Activated T-cell treated with anti-CD3 and anti-CD28 coated beads, Interleukin-2, amount 50 U/mL, for 48 hours (primary cell): ENCODE measurements around the gene FAM216B.
"Not testable (repeated sequence)": the region's sequence is repeated elsewhere in the genome, so short reads cannot be mapped to it uniquely, and the experiment has no call there.

Experiments
- DNase-seq, 2 experiments: peaks; one replicate each; pipeline ENCODE4 v3.0.0-alpha.2; 2020

Gene FAM216B

DNA sequence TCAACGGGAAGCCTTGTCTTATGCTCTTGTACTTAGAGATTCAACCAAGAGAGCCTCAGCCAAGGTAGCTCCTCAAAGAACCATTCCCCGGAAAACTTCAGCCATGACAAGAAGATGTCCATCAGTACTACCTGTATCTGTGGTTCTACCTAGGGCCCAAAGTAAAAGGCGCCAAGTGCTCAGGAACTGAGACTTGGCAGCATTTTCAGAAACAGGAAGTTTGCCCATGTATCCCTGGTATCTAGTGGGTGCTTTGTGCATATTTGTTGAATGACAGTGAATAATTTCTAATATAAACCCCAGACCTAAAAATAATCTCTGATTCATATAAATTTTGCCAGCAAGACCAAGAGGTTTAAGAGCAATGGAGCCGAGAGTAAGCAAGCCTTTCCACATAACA is 7.2 kb downstream of the FAM216B start:
- DNase-seq = no peak

- no peak for DNase-seq
Measured at GRCh38 chr13:42792154-42792553, 10.8 kb downstream of the FAM216B start.

GRCh38 chr13:42794577-42795275 is 13.3 kb downstream of the FAM216B start:
- no peak for DNase-seq

DNA sequence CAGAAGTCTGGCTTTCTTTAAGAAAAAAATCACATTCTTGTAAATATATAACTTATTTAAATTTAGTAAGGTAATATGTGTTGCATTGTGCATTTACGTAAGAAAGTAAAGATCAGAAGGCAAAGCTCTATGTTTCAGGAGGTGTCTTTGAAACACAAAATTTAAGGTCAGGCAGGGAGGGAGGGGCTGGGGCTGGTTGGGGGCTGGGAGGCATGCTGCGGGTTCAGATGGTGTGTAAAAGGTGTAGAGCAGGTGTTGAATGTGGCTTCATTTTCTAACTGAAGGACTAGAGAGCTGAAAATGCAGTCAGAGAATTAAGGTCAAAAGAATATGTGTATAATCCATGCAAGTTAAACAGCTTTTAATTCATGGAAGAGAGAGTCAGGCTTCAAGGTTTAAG is 14.3 kb downstream of the FAM216B start:
- DNase-seq = no peak

DNA sequence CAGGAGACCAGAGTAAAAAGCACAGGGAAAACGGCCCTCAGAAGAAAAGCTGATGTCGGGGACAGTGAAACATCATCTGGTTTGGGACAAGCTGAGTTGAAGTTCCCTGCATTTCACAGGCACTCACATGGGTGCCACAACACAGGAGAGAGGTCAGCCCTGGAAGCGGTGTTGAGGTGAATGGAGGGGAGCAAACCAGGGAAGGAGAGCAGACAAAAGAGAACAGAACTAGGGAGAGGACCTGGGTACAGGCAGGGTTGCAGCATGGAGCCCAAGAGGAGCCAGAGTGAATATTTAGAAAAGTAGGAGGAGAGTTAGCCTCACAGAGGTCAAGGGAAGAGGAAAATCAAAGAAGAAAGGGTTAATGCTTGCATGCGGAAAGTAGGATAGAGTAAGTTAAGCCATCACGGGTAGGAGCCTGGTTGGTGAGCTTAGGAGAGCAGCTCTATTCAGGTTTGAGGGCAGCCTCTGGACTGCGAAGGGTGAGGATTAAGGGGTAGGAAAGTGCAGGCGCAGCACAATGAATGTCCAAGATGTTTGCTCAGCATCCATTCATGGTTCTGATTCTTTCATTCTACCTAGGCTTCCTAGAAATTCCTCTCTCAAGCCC is 15.5 kb downstream of the FAM216B start:
- DNase-seq = no peak

DNA sequence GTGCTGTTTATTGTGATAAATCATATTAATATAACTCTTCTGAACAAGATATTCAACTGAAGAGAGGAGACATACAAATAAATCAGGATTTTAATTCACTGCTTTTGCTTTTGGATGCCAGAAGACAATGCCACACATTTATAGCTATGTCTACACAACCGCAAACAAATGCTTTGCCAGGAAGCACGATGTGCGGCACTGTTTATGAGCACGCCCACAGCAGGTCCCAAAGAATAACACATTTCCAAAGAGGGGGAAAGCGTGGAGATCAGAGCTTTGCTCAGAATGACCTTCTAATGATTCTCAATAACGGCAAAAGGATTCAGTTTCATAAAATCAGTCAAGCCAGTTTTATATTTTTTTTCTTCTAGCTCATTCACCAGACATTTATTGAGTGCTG is 16.7 kb downstream of the FAM216B start:
- DNase-seq = no peak

GRCh38 chr13:42800109-42800643 is 18.8 kb downstream of the FAM216B start:
- no peak for DNase-seq

DNA sequence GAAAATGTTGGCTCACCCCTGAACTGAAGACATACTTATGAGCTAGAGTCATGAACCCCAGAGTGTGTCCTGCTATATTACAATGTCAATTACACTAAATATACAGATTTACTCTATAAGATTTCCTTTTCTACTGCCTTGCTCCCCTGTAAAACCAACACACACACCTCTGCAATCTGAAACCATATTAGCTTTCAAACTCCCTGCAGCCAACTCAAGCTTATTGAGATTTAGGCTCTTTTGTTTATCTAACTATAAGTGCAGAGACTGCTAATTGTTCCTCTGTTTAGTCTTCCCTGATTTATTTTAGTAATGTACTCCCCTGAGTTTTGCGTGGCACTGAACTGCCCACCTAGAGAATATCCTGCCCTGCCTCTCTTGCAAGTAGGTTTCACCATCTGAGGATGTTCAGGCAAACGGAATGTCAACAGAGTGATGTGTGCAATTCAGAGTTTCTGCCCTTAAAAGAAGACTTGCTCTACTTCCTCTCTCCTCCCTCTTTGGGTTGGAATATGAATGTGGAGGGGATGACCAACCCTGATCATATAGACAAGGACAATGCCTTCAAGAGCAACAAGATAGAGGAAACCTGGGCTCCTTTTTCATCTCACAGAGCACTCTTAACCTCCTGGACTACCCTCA is 22.3 kb downstream of the FAM216B start:
- DNase-seq = no peak

DNA sequence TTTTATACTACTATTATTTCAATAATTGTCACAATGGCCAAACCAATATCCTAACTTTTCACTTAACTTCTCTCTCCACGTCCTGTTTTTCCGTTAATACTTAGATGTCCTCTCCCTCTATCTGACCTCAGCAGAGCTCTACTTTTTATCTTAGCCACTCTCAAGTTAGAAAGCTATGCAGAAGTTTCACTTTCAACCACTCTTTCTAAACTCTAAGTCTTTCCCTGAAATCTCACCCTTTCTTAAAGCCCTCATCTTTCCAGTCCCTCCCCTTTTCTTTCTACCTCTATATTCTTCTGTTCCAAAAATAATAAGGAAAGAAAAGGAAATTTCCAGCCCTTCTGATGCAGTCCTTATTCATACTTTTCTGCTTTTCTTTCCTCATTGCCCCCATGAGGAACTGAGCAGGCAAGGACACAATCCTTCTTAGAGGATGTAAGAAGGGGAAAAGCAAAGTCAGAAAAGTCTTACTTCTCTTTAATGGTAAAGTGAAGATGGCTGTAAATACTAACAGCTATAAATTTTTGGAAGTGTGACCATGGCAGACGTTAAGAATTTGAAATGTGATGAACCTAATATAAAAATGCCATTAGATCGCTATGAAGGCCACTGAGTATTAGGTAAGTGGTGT is 23.0 kb downstream of the FAM216B start:
- DNase-seq = no peak

- DNase-seq = no peak
Measured at GRCh38 chr13:42807241-42807640, 25.9 kb downstream of the FAM216B start.

- DNase-seq = no peak
Measured at GRCh38 chr13:42807866-42808265, 26.5 kb downstream of the FAM216B start.

GRCh38 chr13:42808341-42808940 is 27.1 kb downstream of the FAM216B start:
- no peak for DNase-seq

GRCh38 chr13:42812316-42812715 is 30.9 kb downstream of the FAM216B start:
- DNase-seq = no peak

- DNase-seq = no peak
Measured at GRCh38 chr13:42814868-42815267, 33.5 kb downstream of the FAM216B start.

DNA sequence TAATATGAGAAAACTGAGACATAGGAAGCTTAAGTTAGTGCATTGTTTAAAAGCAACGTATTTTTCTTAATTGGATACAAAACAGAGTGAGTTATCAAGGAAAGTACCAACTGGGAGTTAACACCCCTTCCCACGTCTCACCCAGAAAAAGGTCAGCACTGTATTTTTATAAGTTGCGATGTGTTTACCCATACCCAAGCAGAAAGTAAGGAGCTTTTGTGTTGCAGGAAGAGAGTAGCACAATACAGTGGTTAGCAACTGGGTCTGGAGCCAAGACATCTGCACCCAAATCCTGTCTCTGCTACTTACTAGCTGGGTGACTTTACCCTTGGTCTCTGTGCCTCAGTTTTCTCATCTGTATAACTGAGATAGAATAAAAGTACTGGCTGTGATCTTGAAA is 34.3 kb downstream of the FAM216B start:
- no peak for DNase-seq

DNA sequence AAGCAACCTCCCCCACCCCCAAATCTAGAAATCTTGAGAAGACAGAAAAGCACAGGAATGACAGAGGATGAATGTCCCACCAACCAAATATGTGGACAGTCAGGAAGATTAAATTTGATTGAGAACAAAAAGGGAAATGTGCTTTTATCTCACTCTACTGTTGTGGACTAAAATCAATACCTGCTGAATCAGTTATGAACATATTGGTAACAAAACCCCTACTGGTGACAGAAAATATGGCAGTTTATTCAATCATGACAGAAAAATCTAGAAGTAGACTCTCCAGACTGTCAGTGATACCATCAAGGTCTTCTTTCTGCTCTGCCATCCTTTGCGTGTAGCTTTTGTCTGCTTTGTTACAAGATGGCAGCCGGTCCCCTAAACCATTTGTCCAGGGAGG is 35.2 kb downstream of the FAM216B start:
- no peak for DNase-seq

DNA sequence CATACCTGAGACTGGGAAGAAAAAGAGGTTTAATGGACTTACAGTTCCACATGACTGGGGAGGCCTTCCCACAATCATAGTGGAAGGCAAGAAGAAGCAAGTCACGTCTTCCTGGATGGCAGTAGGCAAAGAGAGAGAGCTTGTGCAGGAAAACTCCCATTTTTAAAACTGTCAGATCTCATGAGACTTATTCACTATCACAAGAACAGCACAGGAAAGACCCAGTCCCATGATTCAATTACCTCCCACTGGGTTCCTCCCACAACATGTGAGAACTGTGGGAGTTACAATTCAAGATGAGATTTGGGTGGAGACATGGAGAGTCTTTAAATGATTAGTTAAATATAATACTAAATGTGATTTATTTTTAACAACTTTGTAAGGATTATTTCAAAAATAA is 38.3 kb downstream of the FAM216B start:
- DNase-seq = not testable (repeated sequence)

- no peak for DNase-seq
Measured at GRCh38 chr13:42820451-42820850, 39.1 kb downstream of the FAM216B start.

DNA sequence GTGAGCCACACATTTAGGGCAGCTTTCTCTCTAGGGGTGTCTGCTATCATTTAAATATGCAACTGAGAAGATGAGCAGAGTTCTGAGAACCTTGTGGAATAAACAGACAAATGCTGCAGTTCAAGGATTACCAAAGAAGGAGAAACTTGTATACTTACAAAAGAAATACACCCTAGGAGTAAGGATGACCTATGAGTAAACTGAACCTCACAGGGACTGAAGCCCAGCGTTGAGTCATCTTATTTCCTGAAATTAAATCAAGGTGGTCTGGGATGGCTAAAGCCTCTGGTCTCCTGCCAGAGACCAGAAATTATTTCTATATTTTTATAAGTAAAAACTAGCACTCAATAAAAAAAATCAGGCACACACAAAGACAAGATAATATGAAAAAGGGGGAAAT is 40.1 kb downstream of the FAM216B start:
- DNase-seq = no peak

GRCh38 chr13:42832341-42833096 is 51.1 kb downstream of the FAM216B start:
- DNase-seq = no peak

DNA sequence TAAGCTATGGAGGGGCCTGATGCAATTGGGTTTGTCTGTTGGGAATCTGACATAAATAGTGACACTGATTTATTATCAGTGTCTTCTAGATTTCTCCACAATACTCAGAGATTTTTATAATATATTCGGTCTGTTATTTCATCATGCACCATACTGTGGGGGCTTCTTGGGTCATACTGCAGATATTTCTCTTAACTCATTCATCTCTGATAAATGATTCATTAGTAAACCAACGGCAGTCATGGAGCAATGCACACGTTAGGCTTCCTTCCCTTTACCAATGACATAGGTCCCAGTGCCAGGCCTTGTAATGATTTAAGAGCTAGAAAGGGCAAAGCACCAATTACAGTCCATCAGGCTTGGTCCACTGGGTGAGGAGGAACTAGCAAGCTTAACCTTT is 53.6 kb downstream of the FAM216B start:
- no peak for DNase-seq

- DNase-seq = no peak
Measured at GRCh38 chr13:42836930-42837690, 55.7 kb downstream of the FAM216B start.
